Left forelimb (tissue), 1 donor: ENCODE results near the gene RPL41.
"Not testable (repeated sequence)": the region's sequence is repeated elsewhere in the genome, so short reads cannot be mapped to it uniquely, and the experiment has no call there.

ENCODE experiments used
- DNase-seq: peaks from one replicate; pipeline ENCODE4 v3.0.0-alpha.2; 2018; ENCODE audit warnings: low spot score

The RPL41 gene

GRCh38 chr12:56154818-56155217 is 38.4 kb downstream of the RPL41 start:
- DNase-seq = no peak

- DNase-seq = no peak
These were observed 38.9 kb downstream of the RPL41 start for GRCh38 chr12:56155256-56155845.

- not testable (repeated sequence) for DNase-seq
These were observed 40.2 kb downstream of the RPL41 start for GRCh38 chr12:56156464-56157200.

- DNase-seq = peak; percentile 89
These were observed 41.0 kb downstream of the RPL41 start for GRCh38 chr12:56157201-56158028.

GRCh38 chr12:56158029-56158925 is 41.8 kb downstream of the RPL41 start, which contains the start of gene MYL6:
Gene MYL6, plus strand, starts transcription at chr12:56158359. Its CDS starts 43 bp downstream, at chr12:56158402.
- peak; percentile 95 for DNase-seq

- peak; percentile 75 for DNase-seq
These were observed 42.6 kb downstream of the RPL41 start for GRCh38 chr12:56158926-56159461.

GRCh38 chr12:56159482-56160192 is 43.2 kb downstream of the RPL41 start:
- no peak for DNase-seq

GRCh38 chr12:56160193-56160763 is 43.8 kb downstream of the RPL41 start:
- DNase-seq = no peak

GRCh38 chr12:56160894-56161689 is 44.7 kb downstream of the RPL41 start:
- no peak for DNase-seq

- DNase-seq = no peak
These were observed 45.4 kb downstream of the RPL41 start for GRCh38 chr12:56161690-56162351.

GRCh38 chr12:56162468-56163290 is 46.2 kb downstream of the RPL41 start:
- no peak for DNase-seq

- no peak for DNase-seq
These were observed 47.3 kb downstream of the RPL41 start for GRCh38 chr12:56163533-56164344.

GRCh38 chr12:56164345-56164729 is 47.9 kb downstream of the RPL41 start:
- DNase-seq = no peak

- no peak for DNase-seq
These were observed 48.9 kb downstream of the RPL41 start for GRCh38 chr12:56165369-56165768.
